GM23338 (cell line): Measurements from ENCODE around the gene OTULINL. TPM values are rescaled to one million over a fixed set of nuclear protein-coding genes. Genes with fewer than 3 reads are reported as not detected.

Experiments
- ATAC-seq: fragments of 200-7000 bp; cut with Tn5 transposase; 3 replicates; pipeline ENCODE4 v1.9.1; 2020
- DNase-seq: peaks from one replicate; pipeline ENCODE4 v3.0.0-alpha.2; 2015; ENCODE audit warnings: low spot score
- H2AFZ ChIP-seq: fragments of 200-600 bp; sonication (generic); 2 replicates; pipeline ENCODE4 v1.8.0; 2016; ENCODE audit warnings: antibody characterized with exemption, mild to moderate bottlenecking, moderate library complexity
- H3F3A ChIP-seq: fragments of 200-600 bp; sonication (generic); replicated peaks from 2 replicates; pipeline ENCODE4 v1.8.0; 2017; ENCODE audit warnings: antibody characterized with exemption, mixed run types, low read depth
- H3K27ac ChIP-seq: fragments of 200-600 bp; sonication (generic); 2 replicates; pipeline ENCODE4 v1.6.1; 2016; ENCODE audit warnings: low read depth
- H3K27me3 ChIP-seq: fragments of 200-600 bp; sonication (generic); 2 replicates; pipeline ENCODE4 v1.8.0; 2016; ENCODE audit warnings: mild to moderate bottlenecking, mixed run types, moderate library complexity; ENCODE audit not compliant: insufficient read depth
- H3K36me3 ChIP-seq: fragments of 200-600 bp; sonication (generic); 2 replicates; pipeline ENCODE4 v1.8.0; 2016; ENCODE audit warnings: mild to moderate bottlenecking; ENCODE audit not compliant: insufficient read depth
- H3K4me1 ChIP-seq: fragments of 200-600 bp; sonication (generic); 2 replicates; pipeline ENCODE4 v1.8.0; 2016; ENCODE audit warnings: mild to moderate bottlenecking, moderate library complexity; ENCODE audit not compliant: insufficient read depth
- H3K4me2 ChIP-seq: fragments of 200-600 bp; sonication (generic); 2 replicates; pipeline ENCODE4 v1.7.1; 2017; ENCODE audit warnings: mixed run types
- H3K4me3 ChIP-seq: fragments of 200-600 bp; sonication (generic); 2 replicates; pipeline ENCODE4 v1.6.1; 2016; ENCODE audit warnings: mixed run types
- H3K79me2 ChIP-seq: fragments of 200-600 bp; sonication (generic); replicated peaks from 2 replicates; pipeline ENCODE4 v1.8.0; 2017; ENCODE audit warnings: mild to moderate bottlenecking; ENCODE audit not compliant: insufficient read depth
- H3K9me2 ChIP-seq: fragments of 200-600 bp; sonication (generic); 2 replicates; pipeline ENCODE4 v1.8.0; 2017; ENCODE audit not compliant: insufficient read depth
- H4K20me1 ChIP-seq: fragments of 200-600 bp; sonication (generic); replicated peaks from 2 replicates; pipeline ENCODE4 v1.8.0; 2017; ENCODE audit warnings: mild to moderate bottlenecking; ENCODE audit not compliant: insufficient read depth
- H3K27ac Mint-ChIP-seq: 2 replicates; pipeline ENCODE4 v1.8.0; 2020; ENCODE audit warnings: inconsistent platforms, mild to moderate bottlenecking, moderate library complexity, mixed read lengths
- H3K27me3 Mint-ChIP-seq: 3 replicates; pipeline ENCODE4 v1.8.0; 2022; ENCODE audit warnings: low read depth, mild to moderate bottlenecking, moderate library complexity, mixed read lengths, inconsistent platforms; ENCODE audit not compliant: insufficient read depth, poor library complexity
- H3K36me3 Mint-ChIP-seq: 3 replicates; pipeline ENCODE4 v1.8.0; 2021; ENCODE audit warnings: low read depth, mild to moderate bottlenecking, inconsistent platforms, moderate library complexity, mixed read lengths
- H3K4me1 Mint-ChIP-seq: 3 replicates; pipeline ENCODE4 v1.8.0; 2020; ENCODE audit warnings: mild to moderate bottlenecking, inconsistent platforms, mixed read lengths
- H3K4me3 Mint-ChIP-seq: 3 replicates; pipeline ENCODE4 v1.8.0; 2021; ENCODE audit warnings: moderate library complexity, mild to moderate bottlenecking, inconsistent platforms, mixed read lengths
- H3K9me3 Mint-ChIP-seq: 3 replicates; pipeline ENCODE4 v1.8.0; 2020; ENCODE audit warnings: moderate library complexity, mild to moderate bottlenecking, inconsistent platforms, mixed read lengths
- CREB1 ChIP-seq: fragments of 250-450 bp; sonication (Bioruptor Pico); IDR thresholded peaks from 2 replicates; pipeline ENCODE4 v1.5.0; 2020; ENCODE audit warnings: low read depth, mild to moderate bottlenecking, moderate library complexity
- CTCF ChIP-seq, 2 experiments: fragments of 200-600 bp in 1 of 2; sonication (generic) in 1 of 2; conservative IDR thresholded peaks; 2 replicates each; pipeline versions ENCODE4 v1.5.1 to v1.6.1; 2016 to 2017; ENCODE audit warnings: antibody characterized with exemption in 2 of 2, low read depth in 2 of 2, mild to moderate bottlenecking in 2 of 2, moderate library complexity in 1 of 2
- ETS1 ChIP-seq: IDR thresholded peaks from 2 replicates; pipeline ENCODE4 v1.6.1; 2016; ENCODE audit warnings: antibody characterized with exemption
- EZH2 ChIP-seq: fragments of 200-600 bp; sonication (generic); IDR thresholded peaks from one replicate; pipeline ENCODE4 v1.8.0; 2017; ENCODE audit warnings: antibody characterized with exemption, mild to moderate bottlenecking, low read depth; ENCODE audit not compliant: unreplicated experiment
- EZH2phosphoT487 ChIP-seq: fragments of 200-600 bp; sonication (generic); IDR thresholded peaks from one replicate; pipeline ENCODE4 v1.8.1; 2018; ENCODE audit warnings: antibody characterized with exemption; ENCODE audit not compliant: unreplicated experiment
- JUNB ChIP-seq: IDR thresholded peaks from one replicate; pipeline ENCODE4 v1.6.1; 2016; ENCODE audit warnings: antibody characterized with exemption; ENCODE audit not compliant: unreplicated experiment
- NANOG ChIP-seq: IDR thresholded peaks from 2 replicates; pipeline ENCODE4 v1.6.1; 2016; ENCODE audit warnings: antibody characterized with exemption, borderline replicate concordance
- STAT1 ChIP-seq: IDR thresholded peaks from one replicate; pipeline ENCODE4 v1.6.1; 2016; ENCODE audit warnings: antibody characterized with exemption; ENCODE audit not compliant: unreplicated experiment
- ZNF331 ChIP-seq: fragments of 250-450 bp; sonication (Bioruptor Pico); IDR thresholded peaks from 2 replicates; pipeline ENCODE4 v1.5.0; 2020; ENCODE audit warnings: low read depth, mild to moderate bottlenecking, moderate library complexity
- ZNF462 ChIP-seq: fragments of 250-450 bp; sonication (Bioruptor Pico); IDR thresholded peaks from 2 replicates; pipeline ENCODE4 v1.5.0; 2020; ENCODE audit warnings: mild to moderate bottlenecking, moderate library complexity
- polyA plus RNA-seq: library from polyadenylated mRNA; unstranded; fragments of >200 nt; fragmentation: Nextera tagmentation; extraction: Ambion mirVana; gene quantifications from 2 replicates; pipeline ENCODE4 v1.2.1, GENCODE V29; 2016
- total RNA-seq: library from RNA; depleted of rRNA; stranded (reverse); fragments of >200 nt; shearing (Covaris generic); gene quantifications from 2 replicates; pipeline ENCODE4 v1.2.3, GENCODE V29; 2014

The OTULINL gene
- total and polyA plus RNA-seq, 2 experiments from 2014 or later, result 6.3 to 7.6 TPM

GRCh38 chr5:14545862-14546261 is 35.7 kb upstream of the OTULINL start:
- H3K4me3 Mint-ChIP-seq, result no peak overlapping the region
- DNase-seq, result no peak

GRCh38 chr5:14547666-14548065 is 33.9 kb upstream of the OTULINL start:
- Mint-ChIP-seq H3K4me3 (no peak overlapping the region), H3K4me1 (no peaks in the 10 kb centered on the region), H3K27ac (no peak overlapping the region), H3K9me3 (peaks cover 5% of the 10 kb centered on the region; the same call in 2 of the 3 replicates), H3K27me3 (peaks cover 1% of the 10 kb centered on the region), H3K36me3 (no peaks in the 10 kb centered on the region)
- Histone ChIP-seq H3K79me2 (no peaks in the 10 kb centered on the region), H3F3A (no peaks in the 10 kb centered on the region), H3K27me3 (no peaks in the 10 kb centered on the region), H3K36me3 (no peaks in the 10 kb centered on the region), H3K4me2 (no peak overlapping the region), H3K4me3 (no peak overlapping the region), H2AFZ (no peak overlapping the region), H3K9me2 (peaks cover 3% of the 10 kb centered on the region; the same call in 1 of the 2 replicates), H3K4me1 (no peaks in the 10 kb centered on the region), H3K27ac (no peak overlapping the region), H4K20me1 (no peaks in the 10 kb centered on the region)
- no peak for DNase-seq
- no peak for ATAC-seq
- TF ChIP-seq CTCF (conservative IDR thresholded peaks at IDR 0.05; ENCODE audit: low read depth in 2 of 2) (no peak), ZNF462 (no peak)

More at GRCh38 chr5:14545862-14546261, 35.7 kb upstream of the OTULINL start:
- Histone ChIP-seq H3K27ac (no peak overlapping the region), H3K79me2 (no peaks in the 10 kb centered on the region), H3K36me3 (no peaks in the 10 kb centered on the region), H3K4me2 (no peak overlapping the region), H3K27me3 (no peaks in the 10 kb centered on the region), H2AFZ (no peak overlapping the region), H3K4me1 (no peaks in the 10 kb centered on the region), H3K9me2 (peaks cover 3% of the 10 kb centered on the region; the same call in 1 of the 2 replicates), H3F3A (no peaks in the 10 kb centered on the region), H3K4me3 (no peak overlapping the region), H4K20me1 (no peaks in the 10 kb centered on the region)
- no peaks in the 10 kb centered on the region for H3K36me3 Mint-ChIP-seq
- H3K4me1 Mint-ChIP-seq, result no peaks in the 10 kb centered on the region
- H3K27me3 Mint-ChIP-seq, result peaks cover 1% of the 10 kb centered on the region
- H3K9me3 Mint-ChIP-seq, result peaks cover 5% of the 10 kb centered on the region; the same call in 2 of the 3 replicates
- TF ChIP-seq CREB1 (CRISPR knock-in tag) (no peak), STAT1 (no peak), NANOG (no peak), ETS1 (no peak), JUNB (no peak), ZNF331 (CRISPR knock-in tag) (no peak), EZH2phosphoT487 (no peak), CTCF (conservative IDR thresholded peaks at IDR 0.05; ENCODE audit: low read depth in 2 of 2) (no peak), EZH2 (no peak)
- no peak for ATAC-seq
- H3K27ac Mint-ChIP-seq, result no peak overlapping the region
